Measurements from ENCODE around the gene FRZB.

DNA sequence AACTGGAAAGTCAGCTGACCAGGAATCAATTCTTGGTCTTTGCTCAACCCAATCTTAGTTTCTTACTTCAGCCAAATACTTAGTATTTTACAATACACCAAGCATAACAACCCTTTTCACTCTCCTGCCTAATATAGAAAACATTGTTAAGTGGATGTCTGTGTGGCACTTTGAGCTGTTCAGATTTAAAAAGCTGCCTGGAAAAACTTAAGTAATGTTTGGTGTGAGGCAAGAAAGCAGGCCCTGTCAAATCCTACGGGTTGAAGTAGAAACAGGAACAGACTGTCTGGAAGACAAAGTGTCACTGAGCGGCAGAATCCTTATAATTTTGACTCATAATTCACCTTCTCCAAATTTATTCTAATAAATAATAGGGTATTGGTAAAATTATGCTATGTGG lies 37.1 kb upstream of the FRZB start:
- TF ChIP-seq, protein P1, sequence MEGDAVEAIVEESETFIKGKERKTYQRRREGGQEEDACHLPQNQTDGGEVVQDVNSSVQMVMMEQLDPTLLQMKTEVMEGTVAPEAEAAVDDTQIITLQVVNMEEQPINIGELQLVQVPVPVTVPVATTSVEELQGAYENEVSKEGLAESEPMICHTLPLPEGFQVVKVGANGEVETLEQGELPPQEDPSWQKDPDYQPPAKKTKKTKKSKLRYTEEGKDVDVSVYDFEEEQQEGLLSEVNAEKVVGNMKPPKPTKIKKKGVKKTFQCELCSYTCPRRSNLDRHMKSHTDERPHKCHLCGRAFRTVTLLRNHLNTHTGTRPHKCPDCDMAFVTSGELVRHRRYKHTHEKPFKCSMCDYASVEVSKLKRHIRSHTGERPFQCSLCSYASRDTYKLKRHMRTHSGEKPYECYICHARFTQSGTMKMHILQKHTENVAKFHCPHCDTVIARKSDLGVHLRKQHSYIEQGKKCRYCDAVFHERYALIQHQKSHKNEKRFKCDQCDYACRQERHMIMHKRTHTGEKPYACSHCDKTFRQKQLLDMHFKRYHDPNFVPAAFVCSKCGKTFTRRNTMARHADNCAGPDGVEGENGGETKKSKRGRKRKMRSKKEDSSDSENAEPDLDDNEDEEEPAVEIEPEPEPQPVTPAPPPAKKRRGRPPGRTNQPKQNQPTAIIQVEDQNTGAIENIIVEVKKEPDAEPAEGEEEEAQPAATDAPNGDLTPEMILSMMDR (IDR thresholded peaks at IDR 0.05) = no peak
- TF ChIP-seq POLR2A (IDR thresholded peaks at IDR 0.05) = no peak

Measured in lower leg skin (tissue), 3 donors.